HG03354 (cell line): ENCODE measurements around the gene DGKZ.

Experiments used
- ATAC-seq: cut with Tn5 transposase; IDR thresholded peaks from one replicate; pipeline ENCODE4 v1.9.1; 2021; ENCODE audit warnings: mild to moderate bottlenecking; ENCODE audit not compliant: unreplicated experiment, poor library complexity, severe bottlenecking

DGKZ gene

DNA sequence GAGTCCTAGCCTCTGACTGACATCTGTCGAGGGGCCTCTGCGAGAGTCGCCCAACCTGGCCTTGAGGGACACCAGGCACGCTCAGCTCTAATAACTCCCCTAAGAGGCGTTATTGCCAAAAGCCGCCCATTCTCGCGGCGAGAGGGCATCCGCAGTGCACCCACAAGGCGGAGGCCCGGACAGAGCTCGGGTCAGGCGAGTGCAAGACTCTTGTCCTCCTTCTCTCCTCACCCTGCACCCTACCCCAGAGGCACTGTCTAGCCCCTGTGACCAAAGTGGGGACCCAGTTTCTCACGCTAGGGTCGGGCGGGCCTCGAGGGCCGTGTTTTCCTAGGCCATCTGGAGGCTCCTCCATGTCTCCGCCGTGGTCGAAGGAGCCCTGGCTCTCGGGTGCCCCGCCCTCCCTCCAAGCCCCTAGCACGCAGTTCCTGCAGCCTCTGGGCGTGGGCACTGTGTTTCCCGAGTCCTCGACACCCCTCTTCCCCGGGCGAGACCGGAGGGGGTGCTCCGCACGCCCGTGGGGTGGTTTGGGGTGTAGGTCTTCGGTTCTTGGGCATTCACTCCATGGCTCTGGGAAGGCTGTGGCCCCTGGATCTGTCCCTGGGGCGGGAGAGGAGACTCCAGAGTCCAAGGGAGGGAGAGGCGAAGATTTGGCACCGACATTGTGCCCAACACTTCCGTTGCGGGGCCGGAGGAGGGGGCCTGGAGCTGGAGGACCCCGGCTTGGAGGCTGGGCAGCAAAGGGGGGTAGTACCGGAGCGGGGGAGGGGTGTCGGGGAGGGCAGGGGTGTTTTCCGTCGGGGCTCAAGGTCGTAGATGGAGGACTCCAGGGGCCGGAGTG lies 43.3 kb downstream of the DGKZ start:
- ATAC-seq, result no peak

DNA sequence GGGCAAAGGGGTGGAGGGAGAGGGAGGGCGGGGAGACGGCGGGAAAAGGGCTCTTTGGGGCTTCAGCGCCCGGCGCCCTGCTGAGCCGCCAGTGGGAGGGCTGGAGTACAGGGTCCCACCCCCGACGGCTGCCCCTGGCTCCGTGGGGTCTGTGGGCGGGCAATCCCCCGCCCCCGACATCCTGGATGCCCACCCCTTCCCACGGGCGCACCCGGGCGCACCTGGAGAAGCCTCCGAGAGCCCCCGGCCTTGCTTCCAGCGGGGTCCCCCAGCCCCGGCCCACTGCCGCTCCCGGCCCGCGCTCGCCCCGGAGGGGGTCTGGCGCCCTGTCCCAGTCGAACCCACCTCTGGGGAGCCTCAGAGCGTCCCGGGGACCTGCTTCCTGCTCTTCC lies 43.9 kb downstream of the DGKZ start:
- ATAC-seq, result no peak

DNA sequence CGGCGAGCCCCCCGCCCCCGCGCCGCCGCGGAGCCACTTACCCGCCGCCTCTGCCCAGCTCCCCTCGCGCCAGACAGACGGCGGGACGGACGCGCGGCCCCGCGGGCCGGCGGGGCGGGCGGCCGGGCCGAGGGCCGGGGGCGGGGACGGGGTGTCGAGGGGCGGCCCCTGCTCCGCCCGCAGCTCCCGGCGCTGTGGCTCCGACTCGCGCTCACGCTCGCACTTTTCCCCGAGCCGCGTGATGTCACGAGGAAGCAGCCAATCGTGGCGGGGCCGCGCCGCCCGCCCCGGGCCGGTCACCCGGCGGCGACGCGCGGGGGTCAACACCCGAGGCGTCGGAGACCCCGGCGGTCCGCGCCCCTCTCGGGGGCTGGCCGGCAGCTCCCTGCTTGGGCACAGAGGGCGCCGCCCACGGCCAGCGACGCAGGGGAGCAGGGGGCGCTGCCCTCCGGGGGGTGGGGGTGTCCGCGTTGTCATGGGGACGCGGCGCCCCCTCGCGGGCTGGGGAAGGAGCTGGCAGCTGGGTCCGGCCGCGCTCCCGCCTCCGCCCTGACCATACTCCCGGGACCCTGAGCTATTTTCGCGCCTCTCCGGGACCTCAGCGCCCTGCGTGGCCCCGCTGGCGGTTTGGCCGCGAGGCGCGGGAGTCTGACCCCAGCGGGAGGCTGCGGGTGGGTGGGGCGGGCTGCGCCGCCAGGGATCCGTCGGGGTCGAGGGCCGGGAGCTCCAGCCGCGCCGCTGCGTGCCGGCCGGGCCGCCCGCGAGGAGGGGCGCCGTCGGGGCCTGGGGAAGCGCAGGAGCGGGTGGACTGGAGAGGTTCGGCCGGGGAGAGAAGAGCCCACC lies 44.5 kb downstream of the DGKZ start, which contains the start of gene CHRM4:
Gene CHRM4 (minus strand): TSS at position 199 of the 843 bp plus-strand sequence. CDS start 5,219 bp downstream, outside the sequence.
- no peak for ATAC-seq

DNA sequence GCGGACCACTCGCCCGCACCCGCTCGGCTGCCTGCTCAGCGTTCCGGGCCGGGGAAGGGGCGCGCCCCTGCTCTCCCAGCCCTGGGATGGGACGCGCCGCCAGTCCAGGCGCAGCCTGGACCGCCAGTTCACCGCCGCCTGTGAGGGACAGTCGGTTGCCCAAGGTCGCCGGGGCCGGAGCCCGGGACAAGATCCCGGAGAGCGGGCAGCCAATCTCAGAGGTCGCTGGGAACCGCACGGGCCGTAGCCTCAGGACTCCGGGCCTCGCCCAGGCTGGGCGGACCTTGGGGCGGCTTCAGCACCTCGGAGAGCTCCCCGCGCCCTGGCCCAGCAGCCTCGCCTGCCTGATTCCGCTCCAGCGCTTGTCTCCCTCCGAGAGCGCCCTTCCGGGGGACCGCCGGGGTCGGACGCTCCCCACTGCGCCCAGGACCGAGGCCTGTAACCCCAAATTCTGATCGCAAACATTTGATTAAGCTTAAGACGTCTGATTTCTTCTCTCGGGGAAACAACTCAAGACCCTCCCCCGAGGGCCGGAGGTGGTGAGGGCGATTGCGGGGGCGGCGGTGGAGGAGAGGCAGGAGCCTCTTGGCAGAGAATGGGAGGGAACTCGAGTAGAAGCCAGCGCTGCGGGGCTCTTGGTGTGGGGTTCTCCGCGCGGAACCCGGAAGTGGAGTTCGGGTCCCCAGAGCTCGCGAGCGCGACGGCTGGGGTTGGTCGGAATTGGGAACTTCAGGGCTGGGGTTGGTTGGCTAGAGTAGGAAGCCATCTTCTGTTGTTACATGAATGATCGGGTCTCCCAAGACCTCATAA lies 45.4 kb downstream of the DGKZ start:
- ATAC-seq, result peak; percentile 72

- no peak for ATAC-seq
Measured at GRCh38 chr11:46393231-46393616, 46.0 kb downstream of the DGKZ start.

GRCh38 chr11:46393759-46394158 lies 46.5 kb downstream of the DGKZ start:
- ATAC-seq, result no peak

- ATAC-seq, result no peak
Measured at GRCh38 chr11:46397526-46397925, 50.3 kb downstream of the DGKZ start.

- no peak for ATAC-seq
Measured at GRCh38 chr11:46402957-46403902, 56.0 kb downstream of the DGKZ start.

- ATAC-seq, result no peak
Measured at GRCh38 chr11:46404476-46405017, 57.3 kb downstream of the DGKZ start.

- ATAC-seq, result no peak
Measured at GRCh38 chr11:46407635-46408034, 60.4 kb downstream of the DGKZ start.

DNA sequence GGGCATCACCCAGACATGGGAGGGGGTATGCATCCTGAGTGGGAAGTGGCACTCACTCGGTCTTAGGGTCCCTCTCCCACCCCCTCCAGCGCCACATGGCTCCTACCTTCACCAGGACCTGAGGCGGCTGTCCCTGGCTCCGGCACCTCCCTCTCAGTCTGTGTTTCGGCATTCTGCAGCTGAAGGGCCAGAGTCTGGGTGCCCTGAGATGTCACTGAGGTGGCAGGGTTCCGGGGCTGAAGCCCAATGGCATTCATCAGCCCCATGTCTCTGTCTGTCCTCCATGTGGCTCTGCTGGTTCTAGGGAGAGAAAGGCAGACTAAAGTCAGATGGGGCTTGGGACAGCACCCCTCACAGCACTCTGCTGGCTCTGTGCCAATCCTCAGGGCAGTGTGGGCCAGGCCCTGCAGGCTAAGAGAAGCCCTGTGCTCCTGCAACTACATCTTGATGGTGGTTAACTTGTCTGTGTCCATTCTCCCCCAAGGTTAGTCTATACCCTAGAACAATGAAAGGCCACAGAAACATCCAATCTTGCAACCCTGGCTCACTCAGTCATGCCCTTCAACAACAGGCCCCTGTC lies 61.2 kb downstream of the DGKZ start:
- no peak for ATAC-seq

DNA sequence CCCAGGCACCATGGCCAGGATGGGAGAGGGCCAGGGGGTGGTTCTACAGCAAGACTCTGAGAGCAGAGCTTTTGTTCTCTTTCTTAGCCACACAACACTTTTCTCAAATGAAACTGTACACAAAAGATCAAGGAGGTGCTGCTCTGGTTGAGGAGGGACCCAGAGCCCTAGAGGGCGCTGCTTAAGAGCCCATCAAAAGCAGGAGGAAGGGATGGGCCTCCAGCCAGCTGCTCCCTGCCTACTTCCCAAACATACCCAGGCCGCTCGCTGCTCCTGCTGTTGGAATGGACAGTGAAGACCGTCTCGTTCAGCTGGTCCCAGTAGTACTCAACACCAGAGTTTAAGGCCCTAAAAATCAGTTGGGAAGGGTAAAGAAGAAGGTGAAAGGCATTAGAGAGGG lies 62.8 kb downstream of the DGKZ start:
- no peak for ATAC-seq

DNA sequence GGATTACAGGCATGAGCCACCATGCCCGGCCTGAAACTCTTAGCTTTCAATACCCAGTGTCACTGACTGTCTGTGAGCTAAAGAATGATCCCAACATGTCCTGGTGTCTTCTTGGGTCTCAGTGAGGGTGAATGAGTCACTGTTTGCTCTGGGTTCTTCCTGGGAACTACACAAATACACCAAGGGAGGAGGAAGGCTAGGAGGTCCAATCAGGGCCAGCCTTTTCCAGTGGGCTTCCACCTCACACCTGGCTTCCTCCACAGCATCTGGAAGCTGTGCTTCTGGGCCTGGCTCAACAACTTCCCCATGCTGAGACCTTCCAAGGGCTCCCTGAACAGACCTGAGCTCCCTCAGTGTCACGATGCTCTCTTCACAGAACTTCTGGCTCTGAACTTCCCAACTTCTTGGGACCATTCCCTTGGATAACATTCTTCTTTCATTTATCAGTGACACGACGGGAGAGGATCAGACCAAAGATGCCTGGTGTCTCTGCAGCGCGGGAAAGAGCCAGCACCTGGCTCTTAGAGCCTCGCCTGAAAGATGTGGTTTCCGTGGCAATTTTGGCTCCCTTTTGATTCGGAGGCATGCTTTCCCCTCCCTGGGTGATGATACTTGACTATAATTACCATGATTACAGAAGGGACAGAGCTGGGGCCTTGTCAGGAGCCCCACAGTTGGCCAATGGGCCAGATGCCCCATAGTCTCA lies 66.7 kb downstream of the DGKZ start:
- no peak for ATAC-seq

DNA sequence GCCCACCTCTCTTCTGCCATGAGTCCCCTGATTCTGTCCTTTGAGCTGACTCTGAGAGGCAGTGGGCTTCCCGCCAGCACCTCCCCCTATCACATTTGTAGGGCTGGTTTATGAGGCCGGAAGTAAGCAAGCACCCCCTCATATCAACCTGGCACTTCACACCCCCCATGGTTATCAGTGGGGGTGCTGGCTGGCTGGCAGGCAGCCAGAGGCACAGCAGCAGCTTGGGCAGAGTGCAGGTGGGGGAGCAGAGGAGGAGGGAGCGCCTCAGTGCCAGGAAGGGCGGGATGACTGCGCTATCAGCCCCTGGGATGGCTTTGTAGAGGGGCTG lies 67.2 kb downstream of the DGKZ start:
- no peak for ATAC-seq

DNA sequence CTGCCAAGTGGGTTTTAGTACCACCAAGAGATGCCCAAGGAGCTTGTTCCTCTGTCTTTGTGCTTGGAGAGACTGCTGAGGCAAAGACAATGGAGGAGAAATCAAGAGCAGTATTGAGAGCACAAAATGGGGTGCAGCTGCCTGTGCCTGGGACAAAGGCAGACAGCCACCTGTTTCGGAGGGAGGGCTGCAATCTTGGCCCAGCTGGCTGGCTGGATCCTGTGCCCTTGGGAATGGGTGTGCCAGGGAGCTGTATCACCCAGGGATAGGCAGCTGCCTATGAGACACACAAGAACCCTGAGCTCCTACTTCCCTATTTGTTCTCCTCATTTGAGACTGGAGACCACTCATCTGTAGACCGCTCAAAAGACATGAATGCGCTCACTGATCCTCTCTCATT lies 67.6 kb downstream of the DGKZ start:
- ATAC-seq, result no peak

DNA sequence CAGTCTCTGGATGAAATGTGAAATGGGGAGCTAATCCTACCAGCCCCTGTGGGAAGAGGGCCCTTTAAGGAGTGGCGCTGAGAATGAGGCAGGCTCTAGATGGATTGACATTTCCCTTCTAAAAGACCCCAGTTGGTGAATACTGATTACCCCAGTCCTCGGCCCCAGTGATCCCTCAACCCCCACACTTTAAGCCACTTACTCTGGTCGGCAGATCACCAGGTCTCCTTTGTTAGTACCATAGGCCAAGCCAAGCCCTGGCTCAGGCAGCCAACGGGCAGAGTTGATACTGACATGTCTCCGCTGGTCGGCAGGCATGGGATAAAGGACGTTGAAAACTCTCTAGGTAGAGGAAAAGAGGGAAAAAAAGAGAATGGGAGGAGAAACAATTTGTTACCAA lies 70.4 kb downstream of the DGKZ start:
- ATAC-seq, result no peak

DNA sequence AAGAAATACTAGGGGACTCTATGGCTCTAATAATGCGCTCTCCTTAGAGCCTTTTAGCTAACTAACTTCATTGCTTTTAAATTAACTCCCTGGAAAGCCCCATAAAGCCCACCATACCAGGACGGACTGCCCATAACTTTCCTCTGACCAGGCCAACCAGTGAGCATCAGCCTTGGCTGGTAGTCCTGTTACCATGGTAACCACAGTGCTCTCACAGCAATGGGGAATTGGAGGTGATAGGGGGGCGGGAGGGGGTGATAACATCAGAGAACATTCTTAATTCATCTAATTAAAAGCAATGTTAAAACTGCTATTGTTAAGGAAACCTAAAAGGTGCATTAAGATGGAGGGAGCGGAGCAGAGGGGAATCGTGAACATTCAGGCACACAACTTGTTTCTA lies 71.5 kb downstream of the DGKZ start:
- ATAC-seq, result no peak

DNA sequence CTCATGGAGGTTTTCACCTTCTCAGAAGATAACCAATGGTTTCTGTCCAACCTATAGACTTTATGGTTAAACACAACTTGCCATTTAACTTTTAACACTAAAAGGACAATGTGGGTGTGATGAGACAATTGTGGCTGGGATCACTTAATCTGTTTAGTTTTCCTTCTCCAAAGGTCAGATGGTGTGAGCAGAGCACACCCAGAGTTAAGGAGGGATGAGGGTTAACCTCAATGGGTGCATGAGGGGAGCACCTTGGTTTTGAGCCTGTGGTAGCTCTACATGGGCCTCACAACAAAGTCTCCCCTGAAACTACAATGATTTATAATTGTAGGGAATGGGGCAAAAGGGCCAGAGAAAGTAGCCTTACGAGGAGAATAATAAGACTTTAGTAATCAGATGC lies 73.2 kb downstream of the DGKZ start:
- ATAC-seq, result no peak
